ENCODE measurements around the gene FLOT2.
"Not testable (repeated sequence)": the region's sequence is repeated elsewhere in the genome, so short reads cannot be mapped to it uniquely, and the experiment has no call there.

Gene FLOT2

GRCh38 chr17:28893248-28894183 is 4.0 kb downstream of the FLOT2 start:
- Histone ChIP-seq H3K36me3 (ENCODE audit: control insufficient read depth, insufficient read depth, low read length) (peaks cover 30% of the 10 kb centered on the region), H3K4me1 (ENCODE audit: control insufficient read depth, insufficient read depth, low read length, poor library complexity, severe bottlenecking) (peaks cover 12% of the 10 kb centered on the region)
- not testable (repeated sequence) for H3K9me3 ChIP-seq (ENCODE audit: control insufficient read depth, low read length); H3K27ac ChIP-seq (ENCODE audit: low read depth, low read length, severe bottlenecking); H3K4me3 ChIP-seq (ENCODE audit: extremely low read depth, insufficient read depth, low read length, poor library complexity, severe bottlenecking)
- 93 to 99% methylated on average over 8 to 11 of the region's 16 CpGs for WGBS, 2 experiments (ENCODE audit: insufficient coverage in 2 of 2)

GRCh38 chr17:28892024-28892423 is 5.5 kb downstream of the FLOT2 start:
- Histone ChIP-seq H3K4me3 (ENCODE audit: extremely low read depth, insufficient read depth, low read length, poor library complexity, severe bottlenecking) (no peak overlapping the region), H3K9me3 (ENCODE audit: control insufficient read depth, low read length) (no peaks in the 10 kb centered on the region), H3K27ac (ENCODE audit: low read depth, low read length, severe bottlenecking) (no peak overlapping the region), H3K4me1 (ENCODE audit: control insufficient read depth, insufficient read depth, low read length, poor library complexity, severe bottlenecking) (peaks cover 7% of the 10 kb centered on the region), H3K36me3 (ENCODE audit: control insufficient read depth, insufficient read depth, low read length) (peaks cover 30% of the 10 kb centered on the region)
- 100% methylated on average over 1 of the region's 4 CpGs; no CpG with 5 or more reads in 1 of the 2 experiments for WGBS, 2 experiments (ENCODE audit: insufficient coverage in 2 of 2)

DNA sequence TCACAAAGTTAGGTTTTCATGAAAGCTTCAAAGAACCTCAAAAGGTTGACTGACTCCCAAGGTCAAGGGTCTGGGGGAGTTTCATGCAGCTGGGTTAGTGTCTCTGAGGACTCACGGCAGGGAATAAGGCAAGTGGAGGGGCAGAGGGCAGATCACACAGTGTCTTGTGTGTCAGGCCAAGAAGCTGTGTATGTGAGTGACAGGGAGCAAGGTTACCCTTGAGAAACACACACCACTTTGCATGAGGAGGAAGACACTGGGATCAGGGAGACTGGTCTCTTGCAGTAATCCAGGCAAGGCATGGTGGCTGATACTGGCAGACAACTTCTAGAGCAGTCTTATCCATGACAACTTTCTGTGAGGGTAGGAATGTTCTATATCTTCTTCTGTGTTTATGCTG is 6.3 kb downstream of the FLOT2 start:
- peaks cover 34% of the 10 kb centered on the region for H3K36me3 ChIP-seq (ENCODE audit: control insufficient read depth, insufficient read depth, low read length)
- no peak overlapping the region for H3K4me3 ChIP-seq (ENCODE audit: extremely low read depth, insufficient read depth, low read length, poor library complexity, severe bottlenecking)
- no peaks in the 10 kb centered on the region for H3K9me3 ChIP-seq (ENCODE audit: control insufficient read depth, low read length)
- 89% methylated on average over 1 of the region's 1 CpG; no CpG with 5 or more reads in 1 of the 2 experiments for WGBS, 2 experiments (ENCODE audit: insufficient coverage in 2 of 2)
- H3K4me1 ChIP-seq (ENCODE audit: control insufficient read depth, insufficient read depth, low read length, poor library complexity, severe bottlenecking): peaks cover 6% of the 10 kb centered on the region
- H3K27ac ChIP-seq (ENCODE audit: low read depth, low read length, severe bottlenecking): no peak overlapping the region

GRCh38 chr17:28889996-28890395 is 7.5 kb downstream of the FLOT2 start:
- no peaks in the 10 kb centered on the region for H3K4me1 ChIP-seq (ENCODE audit: control insufficient read depth, insufficient read depth, low read length, poor library complexity, severe bottlenecking)
- no peak overlapping the region for H3K27ac ChIP-seq (ENCODE audit: low read depth, low read length, severe bottlenecking)
- no peak overlapping the region for H3K4me3 ChIP-seq (ENCODE audit: extremely low read depth, insufficient read depth, low read length, poor library complexity, severe bottlenecking)
- WGBS, 2 experiments (ENCODE audit: insufficient coverage in 2 of 2): 100% methylated on average over 1 of the region's 5 CpGs; no CpG with 5 or more reads in 1 of the 2 experiments
- H3K9me3 ChIP-seq (ENCODE audit: control insufficient read depth, low read length): no peaks in the 10 kb centered on the region
- peaks cover 36% of the 10 kb centered on the region for H3K36me3 ChIP-seq (ENCODE audit: control insufficient read depth, insufficient read depth, low read length)

DNA sequence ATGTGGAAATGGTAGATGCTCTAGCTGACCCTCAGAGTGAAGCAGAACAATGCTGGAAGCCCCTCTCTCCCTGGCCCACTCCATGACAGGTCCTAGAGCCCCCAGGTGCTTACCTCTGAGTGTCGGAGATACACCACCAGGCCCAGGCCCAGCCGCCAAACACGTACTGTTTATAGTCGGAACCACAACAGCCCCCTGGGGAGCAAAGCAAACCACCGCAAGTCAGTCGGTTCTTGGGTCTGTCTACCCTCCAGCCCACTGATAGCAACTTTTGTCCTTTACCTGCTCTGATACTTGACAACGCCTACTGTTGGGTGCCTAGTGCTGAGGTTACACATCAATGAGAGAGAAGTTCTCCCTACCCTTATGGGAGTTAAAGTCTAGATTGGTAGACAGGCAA is 8.7 kb downstream of the FLOT2 start:
- Histone ChIP-seq H3K4me1 (ENCODE audit: control insufficient read depth, insufficient read depth, low read length, poor library complexity, severe bottlenecking) (no peaks in the 10 kb centered on the region), H3K9me3 (ENCODE audit: control insufficient read depth, low read length) (no peaks in the 10 kb centered on the region), H3K36me3 (ENCODE audit: control insufficient read depth, insufficient read depth, low read length) (peaks cover 44% of the 10 kb centered on the region), H3K4me3 (ENCODE audit: extremely low read depth, insufficient read depth, low read length, poor library complexity, severe bottlenecking) (no peak overlapping the region), H3K27ac (ENCODE audit: low read depth, low read length, severe bottlenecking) (no peak overlapping the region)
- WGBS, 2 experiments (ENCODE audit: insufficient coverage in 2 of 2): 86 to 96% methylated on average over 4 to 7 of the region's 7 CpGs

DNA sequence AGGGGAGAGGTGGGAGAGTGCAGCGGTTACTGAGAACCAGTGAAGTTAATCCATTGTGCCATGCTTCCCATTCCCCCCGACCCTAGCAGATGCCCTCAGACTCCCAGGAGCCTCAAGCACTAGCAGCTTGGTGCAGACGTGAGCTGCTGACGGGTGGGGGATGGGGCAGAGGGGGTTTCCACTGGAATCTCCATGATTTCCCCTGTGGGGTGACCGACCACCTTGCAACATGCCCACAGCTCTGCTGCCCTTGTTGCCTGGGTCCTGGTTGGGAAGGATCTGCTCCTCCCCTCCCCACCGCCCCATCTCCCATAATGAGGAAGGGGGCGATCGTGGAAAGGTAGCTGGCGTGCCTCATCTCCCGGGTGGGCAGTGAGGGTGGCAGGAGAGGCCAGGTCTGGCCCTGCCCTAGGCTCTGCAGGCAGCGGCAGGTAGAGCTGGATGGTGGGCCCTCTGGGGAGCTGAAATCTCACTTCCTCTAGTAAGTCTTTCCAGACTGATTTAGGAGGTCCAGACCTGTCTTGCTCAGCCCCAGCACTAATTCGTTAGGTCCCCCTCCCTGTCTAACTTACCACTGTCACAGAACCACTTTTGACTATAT is 9.6 kb downstream of the FLOT2 start:
- no peak overlapping the region for H3K4me3 ChIP-seq (ENCODE audit: extremely low read depth, insufficient read depth, low read length, poor library complexity, severe bottlenecking)
- no peaks in the 10 kb centered on the region for H3K4me1 ChIP-seq (ENCODE audit: control insufficient read depth, insufficient read depth, low read length, poor library complexity, severe bottlenecking)

DNA sequence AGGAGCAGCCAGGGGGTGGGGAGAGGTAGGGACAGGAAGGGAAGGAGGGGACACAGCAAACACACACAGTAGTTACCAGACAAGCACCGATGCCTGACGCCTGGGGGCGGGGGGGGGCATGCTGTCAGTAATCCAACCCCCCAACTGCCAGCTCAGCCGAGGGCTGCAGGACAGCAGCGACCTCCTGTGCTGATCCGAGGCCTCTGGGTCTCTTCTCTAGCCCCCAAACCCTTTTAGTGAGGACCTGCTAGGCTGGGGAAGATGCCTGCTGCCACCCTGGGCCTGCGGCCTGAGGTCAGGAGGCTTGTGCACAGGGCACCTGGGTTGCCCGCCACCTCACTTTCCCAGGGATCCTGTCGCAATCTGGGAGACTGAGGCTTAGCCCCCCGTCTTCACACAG is 11.6 kb downstream of the FLOT2 start:
- H3K36me3 ChIP-seq (ENCODE audit: control insufficient read depth, insufficient read depth, low read length): peaks cover 48% of the 10 kb centered on the region
- H3K27ac ChIP-seq (ENCODE audit: low read depth, low read length, severe bottlenecking): no peak overlapping the region
- H3K4me3 ChIP-seq (ENCODE audit: extremely low read depth, insufficient read depth, low read length, poor library complexity, severe bottlenecking): no peak overlapping the region
- no peaks in the 10 kb centered on the region for H3K9me3 ChIP-seq (ENCODE audit: control insufficient read depth, low read length)
- no peaks in the 10 kb centered on the region for H3K4me1 ChIP-seq (ENCODE audit: control insufficient read depth, insufficient read depth, low read length, poor library complexity, severe bottlenecking)
- WGBS, 2 experiments (ENCODE audit: insufficient coverage in 2 of 2): 83 to 96% methylated on average over 4 to 10 of the region's 10 CpGs

More for the DNA sequence above, 9.6 kb downstream of the FLOT2 start:
- Histone ChIP-seq H3K36me3 (ENCODE audit: control insufficient read depth, insufficient read depth, low read length) (peaks cover 49% of the 10 kb centered on the region), H3K9me3 (ENCODE audit: control insufficient read depth, low read length) (no peaks in the 10 kb centered on the region), H3K27ac (ENCODE audit: low read depth, low read length, severe bottlenecking) (no peak overlapping the region)
- 84 to 88% methylated on average over 5 to 7 of the region's 12 CpGs for WGBS, 2 experiments (ENCODE audit: insufficient coverage in 2 of 2)

DNA sequence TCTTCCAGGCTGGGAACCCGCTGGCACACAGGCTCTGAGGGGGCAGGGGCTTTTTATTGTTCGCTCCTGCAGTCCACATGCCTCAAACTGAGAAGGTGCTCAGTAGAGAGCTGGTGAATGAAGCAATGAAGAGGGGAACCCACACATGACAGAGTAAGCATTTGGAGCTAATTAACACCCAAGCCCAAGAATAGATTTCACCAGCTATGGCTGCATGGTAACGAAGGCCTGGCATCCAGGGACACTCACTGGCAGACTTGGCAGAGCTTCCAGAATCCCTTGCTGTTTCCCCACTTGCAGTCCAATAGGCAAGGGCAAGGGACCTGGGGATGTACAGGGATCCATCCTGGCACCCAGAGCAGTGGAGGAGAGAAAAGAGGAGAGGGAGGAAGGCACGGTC is 12.2 kb downstream of the FLOT2 start:
- Histone ChIP-seq H3K4me1 (ENCODE audit: control insufficient read depth, insufficient read depth, low read length, poor library complexity, severe bottlenecking) (no peaks in the 10 kb centered on the region), H3K9me3 (ENCODE audit: control insufficient read depth, low read length) (no peaks in the 10 kb centered on the region), H3K27ac (ENCODE audit: low read depth, low read length, severe bottlenecking) (no peak overlapping the region), H3K36me3 (ENCODE audit: control insufficient read depth, insufficient read depth, low read length) (peaks cover 51% of the 10 kb centered on the region), H3K4me3 (ENCODE audit: extremely low read depth, insufficient read depth, low read length, poor library complexity, severe bottlenecking) (no peak overlapping the region)
- 86 to 100% methylated on average over 3 of the region's 4 CpGs for WGBS, 2 experiments (ENCODE audit: insufficient coverage in 2 of 2)

DNA sequence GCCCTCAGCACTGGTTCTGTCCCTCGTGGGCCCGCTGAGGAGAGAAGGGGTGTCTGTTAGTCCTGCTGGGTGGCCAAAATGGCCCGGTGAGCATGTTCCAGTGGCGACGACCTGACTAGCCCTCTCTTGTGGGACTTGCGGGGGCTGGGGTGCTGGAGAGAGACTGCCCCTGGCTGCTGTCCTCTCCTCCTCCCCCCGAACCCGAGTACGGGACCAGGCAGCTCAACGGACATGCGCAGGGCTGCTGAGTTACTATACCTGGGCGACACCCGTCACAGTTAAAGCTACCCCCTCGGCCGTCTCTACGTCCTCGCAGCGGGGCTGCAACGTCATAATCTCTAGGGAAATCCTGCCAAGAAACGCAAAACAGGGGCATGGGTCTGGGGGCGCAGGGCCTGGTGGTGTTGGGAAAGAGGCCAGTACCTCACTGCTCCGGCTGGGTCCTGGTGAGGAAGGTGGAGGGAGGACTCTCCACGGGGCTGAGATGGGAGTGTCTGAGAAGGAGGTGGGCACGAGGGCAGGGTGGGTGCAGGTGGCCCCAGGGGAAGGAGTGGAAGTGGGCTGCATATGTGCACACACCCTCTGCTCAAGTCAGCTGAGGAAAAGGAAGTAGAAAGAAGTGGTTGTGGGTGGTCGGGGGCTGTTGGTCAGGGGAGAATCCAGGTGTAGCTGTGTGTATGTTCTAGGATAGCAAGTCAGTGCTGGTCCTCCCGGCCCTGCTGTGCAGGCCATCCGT is 13.4 kb downstream of the FLOT2 start:
- WGBS, 2 experiments (ENCODE audit: insufficient coverage in 2 of 2): 94 to 95% methylated on average over 26 of the region's 27 CpGs
- no peak overlapping the region for H3K4me3 ChIP-seq (ENCODE audit: extremely low read depth, insufficient read depth, low read length, poor library complexity, severe bottlenecking)
- no peaks in the 10 kb centered on the region for H3K9me3 ChIP-seq (ENCODE audit: control insufficient read depth, low read length)
- H3K36me3 ChIP-seq (ENCODE audit: control insufficient read depth, insufficient read depth, low read length): peaks cover 64% of the 10 kb centered on the region
- no peak overlapping the region for H3K27ac ChIP-seq (ENCODE audit: low read depth, low read length, severe bottlenecking)
- H3K4me1 ChIP-seq (ENCODE audit: control insufficient read depth, insufficient read depth, low read length, poor library complexity, severe bottlenecking): no peaks in the 10 kb centered on the region

DNA sequence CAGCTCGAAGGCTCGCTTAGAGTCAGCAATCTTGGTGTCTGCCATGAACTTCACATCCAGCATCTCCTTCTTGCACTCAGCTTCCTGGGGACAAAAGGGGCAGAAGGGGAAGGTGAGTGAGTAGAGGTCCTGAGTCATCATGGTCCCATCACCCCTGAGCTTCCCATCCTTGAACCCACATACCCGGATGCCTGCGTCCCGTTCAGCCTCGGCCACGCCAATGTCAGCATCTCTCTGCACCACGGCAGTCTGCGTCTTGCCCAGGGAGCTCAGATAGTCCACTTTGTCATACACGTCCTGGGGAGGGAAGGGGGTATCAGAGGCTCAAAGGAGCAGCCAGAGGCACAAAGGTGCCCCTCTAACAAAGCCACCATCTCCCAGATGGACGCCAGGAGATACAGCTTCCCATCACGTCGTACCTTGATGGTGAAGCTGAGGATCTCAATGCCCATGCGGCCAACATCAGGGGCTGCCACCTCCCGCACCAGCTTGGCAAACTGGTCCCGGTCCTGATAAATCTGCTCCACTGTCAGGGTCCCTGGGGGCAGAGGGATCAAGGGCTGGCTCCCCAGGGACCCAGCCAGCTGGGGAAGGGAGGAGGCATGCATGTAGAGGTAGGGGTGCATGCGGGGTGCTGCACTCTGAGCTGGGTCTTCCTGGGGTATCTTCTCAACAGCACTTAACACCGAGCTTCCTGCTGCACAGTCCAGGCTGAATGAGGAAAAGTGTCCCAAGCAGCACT is 15.2 kb downstream of the FLOT2 start:
- H3K4me1 ChIP-seq (ENCODE audit: control insufficient read depth, insufficient read depth, low read length, poor library complexity, severe bottlenecking): no peaks in the 10 kb centered on the region
- no peak overlapping the region for H3K4me3 ChIP-seq (ENCODE audit: extremely low read depth, insufficient read depth, low read length, poor library complexity, severe bottlenecking)
- H3K27ac ChIP-seq (ENCODE audit: low read depth, low read length, severe bottlenecking): no peak overlapping the region
- no peaks in the 10 kb centered on the region for H3K9me3 ChIP-seq (ENCODE audit: control insufficient read depth, low read length)
- 95 to 96% methylated on average over 12 to 15 of the region's 18 CpGs for WGBS, 2 experiments (ENCODE audit: insufficient coverage in 2 of 2)
- peaks cover 71% of the 10 kb centered on the region for H3K36me3 ChIP-seq (ENCODE audit: control insufficient read depth, insufficient read depth, low read length)
